Liver (tissue), 9 donors: ENCODE results near the gene FMO3. TPM values are rescaled to one million over a fixed set of nuclear protein-coding genes. Genes with fewer than 3 reads are reported as not detected.

Source experiments
- DNase-seq: peaks from one replicate; pipeline ENCODE4 v3.0.0-alpha.2; 2017; ENCODE audit warnings: low spot score
- H3K27ac ChIP-seq, 2 donors: one replicate each; pipeline ENCODE4 v1.7.0; 2013; ENCODE audit warnings: inconsistent platforms in 2 of 2, low read length in 2 of 2, control low read depth in 1 of 2, low read depth in 1 of 2, mild to moderate bottlenecking in 1 of 2
- H3K27me3 ChIP-seq, 4 donors: one replicate each; pipeline versions ENCODE4 v1.6.1 to v1.7.0; 2013; ENCODE audit warnings: low read length in 3 of 4, inconsistent platforms in 1 of 4, mild to moderate bottlenecking in 1 of 4, moderate library complexity in 1 of 4; ENCODE audit not compliant: control insufficient read depth in 4 of 4, insufficient read depth in 4 of 4
- H3K36me3 ChIP-seq, 4 donors: one replicate each; pipeline versions ENCODE4 v1.6.1 to v1.7.0; 2013; ENCODE audit warnings: low read length in 3 of 4, mild to moderate bottlenecking in 3 of 4, low read depth in 1 of 4, moderate library complexity in 1 of 4; ENCODE audit not compliant: control insufficient read depth in 4 of 4, insufficient read depth in 3 of 4
- H3K4me1 ChIP-seq, 4 donors: one replicate each; pipeline versions ENCODE4 v1.6.1 to v1.7.0; 2013; ENCODE audit warnings: low read length in 3 of 4, mild to moderate bottlenecking in 3 of 4, moderate library complexity in 1 of 4; ENCODE audit not compliant: control insufficient read depth in 4 of 4, insufficient read depth in 4 of 4
- H3K4me3 ChIP-seq, 3 donors: one replicate each; pipeline versions ENCODE4 v1.6.1 to v1.7.0; 2013; ENCODE audit warnings: low read length in 3 of 3, control low read depth in 1 of 3, low read depth in 1 of 3, mild to moderate bottlenecking in 1 of 3
- H3K9ac ChIP-seq, 2 donors: one replicate each; pipeline ENCODE4 v1.7.0; 2013; ENCODE audit warnings: low read length in 2 of 2, mild to moderate bottlenecking in 2 of 2, moderate library complexity in 2 of 2, control low read depth in 1 of 2, low read depth in 1 of 2
- H3K9me3 ChIP-seq, 4 donors: one replicate each; pipeline versions ENCODE4 v1.6.1 to v1.7.0; 2013; ENCODE audit warnings: low read length in 3 of 4; ENCODE audit not compliant: control insufficient read depth in 4 of 4
- ATF3 ChIP-seq: IDR thresholded peaks from 2 replicates; pipeline ENCODE4 v1.6.1; 2016; ENCODE audit warnings: antibody characterized with exemption
- CTCF ChIP-seq: fragments of 150-350 bp; IDR thresholded peaks from 2 replicates; pipeline ENCODE4 v1.5.1; 2017; ENCODE audit warnings: improper control_type of control experiment, low read depth, low read length; ENCODE audit not compliant: missing input control
- EGR1 ChIP-seq, 2 donors: IDR thresholded peaks; 2 replicates each; pipeline ENCODE4 v1.6.1; 2016 to 2018; ENCODE audit warnings: antibody characterized with exemption in 2 of 2, low read depth in 2 of 2
- FOXA1 ChIP-seq: IDR thresholded peaks from 2 replicates; pipeline ENCODE4 v1.6.1; 2016; ENCODE audit warnings: antibody characterized with exemption
- FOXA2 ChIP-seq: IDR thresholded peaks from 2 replicates; pipeline ENCODE4 v1.6.1; 2016; ENCODE audit warnings: antibody characterized with exemption
- GABPA ChIP-seq, 2 donors: IDR thresholded peaks in 1 of 2; conservative IDR thresholded peaks in 1 of 2; 2 replicates each; pipeline ENCODE4 v1.6.1; 2016; ENCODE audit warnings: antibody characterized with exemption in 2 of 2, mild to moderate bottlenecking in 1 of 2, moderate library complexity in 1 of 2
- HNF4A ChIP-seq, 2 donors: conservative IDR thresholded peaks; 2 replicates each; pipeline ENCODE4 v1.6.1; 2016; ENCODE audit warnings: antibody characterized with exemption in 2 of 2, mild to moderate bottlenecking in 2 of 2
- HNF4G ChIP-seq: IDR thresholded peaks from 2 replicates; pipeline ENCODE4 v1.6.1; 2016; ENCODE audit warnings: antibody characterized with exemption
- JUND ChIP-seq, 2 donors: IDR thresholded peaks; 2 replicates each; pipeline ENCODE4 v1.6.1; 2016; ENCODE audit warnings: antibody characterized with exemption in 2 of 2
- NR2F2 ChIP-seq: IDR thresholded peaks from 2 replicates; pipeline ENCODE4 v1.6.1; 2016; ENCODE audit warnings: antibody characterized with exemption
- RAD21 ChIP-seq, 2 donors: IDR thresholded peaks; 2 replicates each; pipeline ENCODE4 v1.6.1; 2016; ENCODE audit warnings: antibody characterized with exemption in 2 of 2, mild to moderate bottlenecking in 2 of 2
- RXRA ChIP-seq, 2 donors: IDR thresholded peaks; 2 replicates each; pipeline ENCODE4 v1.6.1; 2017 to 2018; ENCODE audit warnings: antibody characterized with exemption in 2 of 2, mild to moderate bottlenecking in 1 of 2
- SP1 ChIP-seq: IDR thresholded peaks from 2 replicates; pipeline ENCODE4 v1.6.1; 2018; ENCODE audit warnings: antibody characterized with exemption, mild to moderate bottlenecking
- TAF1 ChIP-seq: conservative IDR thresholded peaks from 2 replicates; pipeline ENCODE4 v1.6.1; 2016; ENCODE audit warnings: antibody characterized with exemption, mild to moderate bottlenecking
- YY1 ChIP-seq: IDR thresholded peaks from 2 replicates; pipeline ENCODE4 v1.6.1; 2016; ENCODE audit warnings: antibody characterized with exemption, mild to moderate bottlenecking
- ZBTB33 ChIP-seq: IDR thresholded peaks from 2 replicates; pipeline ENCODE4 v1.6.1; 2016; ENCODE audit warnings: antibody characterized with exemption
- WGBS: extraction: QIAGEN DNeasy Blood & Tissue Kit; methylation state at CpG from one replicate; pipeline ENCODE4 v1.1.7; 2013; 5-methylcytosine and 5-hydroxymethylcytosine counted together
- polyA plus RNA-seq, 2 donors: library from polyadenylated mRNA; stranded (reverse) in 1 of 2; unstranded in 1 of 2; fragments of 200-250 nt in 1 of 2; fragments of >200 nt in 1 of 2; fragmentation: Nextera tagmentation in 1 of 2; extraction: Ambion mirVana in 1 of 2; gene quantifications; one replicate each; pipeline versions ENCODE4 v1.2.1 to v1.2.3, GENCODE V29; 2013 to 2015
- total RNA-seq, 2 donors: library from RNA; depleted of rRNA; stranded (reverse); fragments of >200 nt; gene quantifications; one replicate each; pipeline ENCODE4 v1.2.3, GENCODE V29; 2014
- TF ChIP-seq, protein P1 (sequence below): IDR thresholded peaks from 2 replicates; pipeline ENCODE4 v1.6.1; 2016; ENCODE audit warnings: antibody characterized with exemption, mild to moderate bottlenecking
- TF ChIP-seq, protein P2 (sequence below): IDR thresholded peaks from 2 replicates; pipeline ENCODE4 v1.6.1; 2016; ENCODE audit warnings: antibody characterized with exemption
- donor health status: healthy.
- donor health status: healthy.
- donor health status: healthy.
- donor health status: healthy.
- donor health status: healthy.

FMO3 gene
- total and polyA plus RNA-seq, 4 donors = 11.1 to 276 (median 123) TPM

DNA sequence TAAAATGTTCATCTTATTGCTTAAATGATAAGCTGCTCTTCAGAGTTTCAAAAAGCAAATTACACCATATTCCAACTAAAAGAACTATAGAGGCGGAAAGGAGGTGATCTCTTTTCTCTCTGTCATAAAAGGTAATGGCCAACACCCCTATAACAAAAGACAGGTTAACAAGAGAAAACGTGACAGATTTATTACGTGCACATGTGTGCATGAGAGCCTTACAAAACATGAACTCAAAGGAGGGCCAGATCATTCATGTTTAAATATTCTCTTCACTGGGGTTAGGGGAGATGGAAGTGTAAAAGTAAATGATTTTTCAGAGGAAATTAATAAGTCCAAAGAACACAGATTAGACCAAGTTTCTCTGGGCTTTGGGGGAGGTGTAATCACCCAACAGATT, 67.8 kb downstream of the FMO3 start:
- peak overlapping the region in 1 of 2 donors; percentile 37 for H3K27ac ChIP-seq
- peaks cover 3 to 24% (median 15%) of the 10 kb centered on the region in 4 donors for H3K4me1 ChIP-seq
- no peaks in the 10 kb centered on the region for H3K36me3 ChIP-seq
- TF ChIP-seq FOXA2 = no peak
- no peak for TF ChIP-seq CTCF
- no peak for TF ChIP-seq TAF1
- TF ChIP-seq SP1 = no peak
- no peak for TF ChIP-seq HNF4G
- TF ChIP-seq, protein P1, sequence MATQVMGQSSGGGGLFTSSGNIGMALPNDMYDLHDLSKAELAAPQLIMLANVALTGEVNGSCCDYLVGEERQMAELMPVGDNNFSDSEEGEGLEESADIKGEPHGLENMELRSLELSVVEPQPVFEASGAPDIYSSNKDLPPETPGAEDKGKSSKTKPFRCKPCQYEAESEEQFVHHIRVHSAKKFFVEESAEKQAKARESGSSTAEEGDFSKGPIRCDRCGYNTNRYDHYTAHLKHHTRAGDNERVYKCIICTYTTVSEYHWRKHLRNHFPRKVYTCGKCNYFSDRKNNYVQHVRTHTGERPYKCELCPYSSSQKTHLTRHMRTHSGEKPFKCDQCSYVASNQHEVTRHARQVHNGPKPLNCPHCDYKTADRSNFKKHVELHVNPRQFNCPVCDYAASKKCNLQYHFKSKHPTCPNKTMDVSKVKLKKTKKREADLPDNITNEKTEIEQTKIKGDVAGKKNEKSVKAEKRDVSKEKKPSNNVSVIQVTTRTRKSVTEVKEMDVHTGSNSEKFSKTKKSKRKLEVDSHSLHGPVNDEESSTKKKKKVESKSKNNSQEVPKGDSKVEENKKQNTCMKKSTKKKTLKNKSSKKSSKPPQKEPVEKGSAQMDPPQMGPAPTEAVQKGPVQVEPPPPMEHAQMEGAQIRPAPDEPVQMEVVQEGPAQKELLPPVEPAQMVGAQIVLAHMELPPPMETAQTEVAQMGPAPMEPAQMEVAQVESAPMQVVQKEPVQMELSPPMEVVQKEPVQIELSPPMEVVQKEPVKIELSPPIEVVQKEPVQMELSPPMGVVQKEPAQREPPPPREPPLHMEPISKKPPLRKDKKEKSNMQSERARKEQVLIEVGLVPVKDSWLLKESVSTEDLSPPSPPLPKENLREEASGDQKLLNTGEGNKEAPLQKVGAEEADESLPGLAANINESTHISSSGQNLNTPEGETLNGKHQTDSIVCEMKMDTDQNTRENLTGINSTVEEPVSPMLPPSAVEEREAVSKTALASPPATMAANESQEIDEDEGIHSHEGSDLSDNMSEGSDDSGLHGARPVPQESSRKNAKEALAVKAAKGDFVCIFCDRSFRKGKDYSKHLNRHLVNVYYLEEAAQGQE = no peak
- TF ChIP-seq FOXA1 = no peak
- TF ChIP-seq YY1 = no peak
- TF ChIP-seq JUND (IDR thresholded peaks at IDR 0.05) = no peak
- no peak for TF ChIP-seq RAD21 (IDR thresholded peaks at IDR 0.05)
- TF ChIP-seq, protein P2, sequence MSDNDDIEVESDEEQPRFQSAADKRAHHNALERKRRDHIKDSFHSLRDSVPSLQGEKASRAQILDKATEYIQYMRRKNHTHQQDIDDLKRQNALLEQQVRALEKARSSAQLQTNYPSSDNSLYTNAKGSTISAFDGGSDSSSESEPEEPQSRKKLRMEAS = no peak
- no peak for TF ChIP-seq EGR1 (IDR thresholded peaks at IDR 0.05; ENCODE audit: low read depth in 2 of 2)
- no peak for TF ChIP-seq ATF3
- TF ChIP-seq ZBTB33 = no peak
- TF ChIP-seq HNF4A (conservative IDR thresholded peaks at IDR 0.05) = no peak
- TF ChIP-seq NR2F2 = no peak
- TF ChIP-seq RXRA (IDR thresholded peaks at IDR 0.05) = no peak
- H3K4me3 ChIP-seq = no peak overlapping the region
- no peak for DNase-seq
- no peaks in the 10 kb centered on the region for H3K9me3 ChIP-seq
- no peak overlapping the region for H3K9ac ChIP-seq
- 59% methylated on average over 3 of the region's 3 CpGs for WGBS
- no peaks in the 10 kb centered on the region for H3K27me3 ChIP-seq

- H3K9me3 ChIP-seq = no peaks in the 10 kb centered on the region
- TF ChIP-seq, protein P2 = no peak
- TF ChIP-seq SP1 (no peak), HNF4G (no peak), RAD21 (IDR thresholded peaks at IDR 0.05) (no peak), ZBTB33 (no peak), FOXA2 (no peak), RXRA (IDR thresholded peaks at IDR 0.05) (no peak), NR2F2 (no peak), EGR1 (IDR thresholded peaks at IDR 0.05; ENCODE audit: low read depth in 2 of 2) (no peak), GABPA (IDR thresholded peaks at IDR 0.05 in 1 of 2, conservative IDR thresholded peaks at IDR 0.05 in 1 of 2) (no peak), JUND (IDR thresholded peaks at IDR 0.05) (no peak), HNF4A (conservative IDR thresholded peaks at IDR 0.05) (no peak)
- TF ChIP-seq, protein P1 = no peak
These were observed 68.4 kb downstream of the FMO3 start for GRCh38 chr1:171159148-171159547.

More at GRCh38 chr1:171159148-171159547, 68.4 kb downstream of the FMO3 start:
- Histone ChIP-seq H3K4me3 (no peak overlapping the region), H3K4me1 (peaks cover 3 to 24% (median 15%) of the 10 kb centered on the region in 4 donors), H3K27ac (peak overlapping the region; percentile 76 to 88), H3K36me3 (no peaks in the 10 kb centered on the region), H3K9ac (no peak overlapping the region), H3K27me3 (no peaks in the 10 kb centered on the region)
- DNase-seq = no peak
- WGBS = 73% methylated on average over 2 of the region's 2 CpGs
